NAMALWA (cell line): Measurements from ENCODE around the gene CLEC16A.
A peak's percentile ranks its signal among the peaks of the same experiment; 100 is the strongest.
"Not testable (repeated sequence)": the region's sequence is repeated elsewhere in the genome, so short reads cannot be mapped to it uniquely, and the experiment has no call there.

ENCODE experiments used
- DNase-seq: peaks from one replicate; pipeline ENCODE4 v3.0.0-alpha.2; 2015; ENCODE audit warnings: low spot score

Gene CLEC16A

GRCh38 chr16:10923650-10924214, 20.6 kb upstream of the CLEC16A start:
- DNase-seq = no peak

GRCh38 chr16:10925285-10925684, 19.1 kb upstream of the CLEC16A start:
- DNase-seq = not testable (repeated sequence)

GRCh38 chr16:10926094-10926493, 18.3 kb upstream of the CLEC16A start:
- no peak for DNase-seq

GRCh38 chr16:10926867-10927266, 17.5 kb upstream of the CLEC16A start:
- DNase-seq = no peak

GRCh38 chr16:10927497-10928112, 16.8 kb upstream of the CLEC16A start:
- no peak for DNase-seq

- not testable (repeated sequence) for DNase-seq
Observed at GRCh38 chr16:10929097-10929496, 15.3 kb upstream of the CLEC16A start.

GRCh38 chr16:10929853-10930754, 14.3 kb upstream of the CLEC16A start:
- no peak for DNase-seq

- peak; percentile 49 for DNase-seq
Observed at GRCh38 chr16:10930755-10931093, 13.6 kb upstream of the CLEC16A start.

- DNase-seq = no peak
Observed at GRCh38 chr16:10931134-10931533, 13.2 kb upstream of the CLEC16A start.

- DNase-seq = no peak
Observed at GRCh38 chr16:10931977-10932632, 12.3 kb upstream of the CLEC16A start.

- DNase-seq = no peak
Observed at GRCh38 chr16:10932959-10933710, 11.2 kb upstream of the CLEC16A start.

- DNase-seq = no peak
Observed at GRCh38 chr16:10933865-10934264, 10.5 kb upstream of the CLEC16A start.

- no peak for DNase-seq
Observed at GRCh38 chr16:10934325-10935107, 9.8 kb upstream of the CLEC16A start.

- no peak for DNase-seq
Observed at GRCh38 chr16:10935226-10935915, 9.0 kb upstream of the CLEC16A start.

- no peak for DNase-seq
Observed at GRCh38 chr16:10936272-10936984, 7.9 kb upstream of the CLEC16A start.

GRCh38 chr16:10937068-10937859, 7.1 kb upstream of the CLEC16A start:
- no peak for DNase-seq

- DNase-seq = no peak
Observed at GRCh38 chr16:10938321-10938720, 6.0 kb upstream of the CLEC16A start.

GRCh38 chr16:10938796-10939648, 5.3 kb upstream of the CLEC16A start:
- DNase-seq = no peak
